Vagina (tissue), 2 donors: ENCODE data around the gene CTBP2. TPM values are rescaled to one million over a fixed set of nuclear protein-coding genes. Genes with fewer than 3 reads are reported as not detected.

ENCODE experiments used
- DNase-seq, 2 donors: peaks; one replicate each; pipeline ENCODE4 v3.0.0-alpha.2; 2017; ENCODE audit errors: extremely low spot score in 2 of 2
- H3K27ac ChIP-seq: fragments of 200-600 bp; sonication (generic); one replicate; pipeline ENCODE4 v1.5.1; 2019
- H3K27me3 ChIP-seq: fragments of 200-600 bp; sonication (generic); one replicate; pipeline ENCODE4 v1.5.1; 2019
- H3K36me3 ChIP-seq, 2 donors: fragments of 200-600 bp; sonication (generic); one replicate each; pipeline ENCODE4 v1.5.1; 2017 to 2019
- H3K4me1 ChIP-seq: fragments of 200-600 bp; sonication (generic); one replicate; pipeline ENCODE4 v1.5.1; 2019
- H3K4me3 ChIP-seq, 2 donors: fragments of 200-600 bp; sonication (generic); 1 replicate in 1 of 2; 2 replicates in 1 of 2; pipeline ENCODE4 v1.5.1; 2016 to 2019
- H3K9me3 ChIP-seq: fragments of 200-600 bp; sonication (generic); one replicate; pipeline ENCODE4 v1.5.1; 2019
- POLR2A ChIP-seq, 2 donors: fragments of 450-650 bp; IDR thresholded peaks; one replicate each; pipeline ENCODE4 v1.6.1; 2017; ENCODE audit warnings: antibody characterized with exemption in 2 of 2, mild to moderate bottlenecking in 2 of 2, moderate library complexity in 2 of 2
- POLR2AphosphoS5 ChIP-seq, 2 donors: sonication (generic); formaldehyde crosslinking; IDR thresholded peaks; one replicate each; pipeline ENCODE4 v1.9.0; 2017; ENCODE audit warnings: antibody characterized with exemption in 2 of 2, mild to moderate bottlenecking in 2 of 2, low read depth in 1 of 2; ENCODE audit not compliant: insufficient read depth in 1 of 2
- intact Hi-C: fragments of 100-400 bp; cut with DNase I; formaldehyde crosslinking; loops from one replicate; pipeline ENCODE4 v1.15.1; 2023
- total RNA-seq: library from RNA; depleted of rRNA; stranded (reverse); fragments of >200 nt; gene quantifications from one replicate; pipeline ENCODE4 v1.2.3, GENCODE V29; 2016
- TF ChIP-seq, protein P1 (sequence below), 3 experiments: fragments of 450-650 bp in 2 of 3; fragments of 200-600 bp in 1 of 3; sonication (generic) in 1 of 3; IDR thresholded peaks; one replicate each; pipeline ENCODE4 v1.5.1; 2017 to 2019; ENCODE audit warnings: antibody characterized with exemption in 3 of 3, mild to moderate bottlenecking in 2 of 3, moderate library complexity in 2 of 3

The CTBP2 gene
- total RNA-seq, 1 donor from 2014 or later = 74.4 TPM

DNA sequence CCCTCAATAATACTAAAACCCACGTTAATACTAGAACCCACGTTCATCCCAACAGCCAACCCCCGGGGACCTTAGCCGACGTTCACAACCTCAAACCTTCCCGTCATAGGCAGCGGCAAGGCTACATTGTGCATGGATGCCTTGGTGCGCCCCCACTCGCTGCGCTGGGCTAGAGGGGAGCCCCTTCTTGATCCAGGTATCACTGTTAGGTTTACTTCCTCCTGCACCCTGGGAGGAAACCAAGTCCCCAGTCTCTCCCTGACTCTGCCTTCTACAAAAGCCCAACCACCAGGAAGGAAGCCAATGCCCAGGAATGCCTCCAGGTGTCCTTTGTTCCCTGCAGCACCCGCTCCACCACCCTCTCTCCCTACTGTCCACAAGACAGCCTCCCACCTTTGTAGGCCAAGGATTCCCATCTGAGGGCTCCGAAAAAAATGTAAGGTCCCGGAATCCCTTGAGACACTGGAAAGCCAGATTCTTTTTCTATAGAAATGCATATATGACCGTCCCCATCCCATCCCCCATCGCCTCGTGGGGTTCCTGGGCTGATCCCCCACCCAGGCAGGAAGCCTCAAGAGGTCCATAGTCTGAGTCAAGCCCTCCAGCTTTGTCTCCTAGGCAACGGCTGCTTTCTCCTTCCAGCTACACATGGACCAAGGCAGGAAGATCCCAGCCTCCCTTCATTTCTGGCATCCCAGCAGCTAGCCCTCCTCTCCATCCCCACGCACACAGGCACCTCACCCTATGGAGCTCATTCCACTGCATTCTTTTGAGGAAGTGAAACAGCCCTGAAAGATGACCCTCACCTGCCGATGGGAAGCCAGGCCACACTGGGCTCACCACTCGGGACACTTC lies 25.2 kb downstream of the CTBP2 start:
- peaks cover 36% of the 10 kb centered on the region for H3K4me1 ChIP-seq
- H3K9me3 ChIP-seq = no peaks in the 10 kb centered on the region
- TF ChIP-seq, protein P1, sequence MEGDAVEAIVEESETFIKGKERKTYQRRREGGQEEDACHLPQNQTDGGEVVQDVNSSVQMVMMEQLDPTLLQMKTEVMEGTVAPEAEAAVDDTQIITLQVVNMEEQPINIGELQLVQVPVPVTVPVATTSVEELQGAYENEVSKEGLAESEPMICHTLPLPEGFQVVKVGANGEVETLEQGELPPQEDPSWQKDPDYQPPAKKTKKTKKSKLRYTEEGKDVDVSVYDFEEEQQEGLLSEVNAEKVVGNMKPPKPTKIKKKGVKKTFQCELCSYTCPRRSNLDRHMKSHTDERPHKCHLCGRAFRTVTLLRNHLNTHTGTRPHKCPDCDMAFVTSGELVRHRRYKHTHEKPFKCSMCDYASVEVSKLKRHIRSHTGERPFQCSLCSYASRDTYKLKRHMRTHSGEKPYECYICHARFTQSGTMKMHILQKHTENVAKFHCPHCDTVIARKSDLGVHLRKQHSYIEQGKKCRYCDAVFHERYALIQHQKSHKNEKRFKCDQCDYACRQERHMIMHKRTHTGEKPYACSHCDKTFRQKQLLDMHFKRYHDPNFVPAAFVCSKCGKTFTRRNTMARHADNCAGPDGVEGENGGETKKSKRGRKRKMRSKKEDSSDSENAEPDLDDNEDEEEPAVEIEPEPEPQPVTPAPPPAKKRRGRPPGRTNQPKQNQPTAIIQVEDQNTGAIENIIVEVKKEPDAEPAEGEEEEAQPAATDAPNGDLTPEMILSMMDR (IDR thresholded peaks at IDR 0.05) = no peak
- TF ChIP-seq POLR2A (IDR thresholded peaks at IDR 0.05) (no peak), POLR2AphosphoS5 (IDR thresholded peaks at IDR 0.05; ENCODE audit: insufficient read depth in 1 of 2, low read depth in 1 of 2) (no peak)
- intact Hi-C loops = no loop called here
- no peak for DNase-seq
- H3K36me3 ChIP-seq = peaks cover 0 to 12% of the 10 kb centered on the region in 2 donors
- H3K27me3 ChIP-seq = no peaks in the 10 kb centered on the region
- H3K4me3 ChIP-seq = no peak overlapping the region
- H3K27ac ChIP-seq = no peak overlapping the region

DNA sequence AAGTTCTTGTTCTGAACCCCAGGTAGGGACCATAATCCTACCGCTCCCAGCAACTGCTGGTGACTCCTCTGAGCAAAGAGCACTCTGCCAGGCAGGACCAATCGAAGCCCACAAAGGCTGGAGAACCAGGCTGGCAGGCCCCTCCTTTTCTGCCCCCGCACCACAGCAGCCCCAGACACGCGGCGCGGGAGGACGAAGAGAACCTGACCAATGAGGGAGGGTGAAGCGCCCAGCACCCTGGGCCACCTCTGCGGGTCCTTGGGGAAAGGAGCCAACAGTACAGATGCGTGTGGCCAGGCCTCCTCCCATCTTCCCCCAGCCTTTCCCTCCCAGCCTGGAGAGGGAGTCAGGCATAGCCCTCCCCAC lies 25.9 kb downstream of the CTBP2 start:
- H3K4me1 ChIP-seq = peaks cover 40% of the 10 kb centered on the region
- DNase-seq = no peak
- no peak overlapping the region for H3K27ac ChIP-seq
- peaks cover 0 to 12% of the 10 kb centered on the region in 2 donors for H3K36me3 ChIP-seq
- H3K27me3 ChIP-seq = no peaks in the 10 kb centered on the region
- TF ChIP-seq, protein P1 (IDR thresholded peaks at IDR 0.05) = no peak
- no peak for TF ChIP-seq POLR2A (IDR thresholded peaks at IDR 0.05)
- no peak for TF ChIP-seq POLR2AphosphoS5 (IDR thresholded peaks at IDR 0.05; ENCODE audit: insufficient read depth in 1 of 2, low read depth in 1 of 2)
- no peaks in the 10 kb centered on the region for H3K9me3 ChIP-seq
- H3K4me3 ChIP-seq = no peak overlapping the region
- intact Hi-C loops = no loop called here

DNA sequence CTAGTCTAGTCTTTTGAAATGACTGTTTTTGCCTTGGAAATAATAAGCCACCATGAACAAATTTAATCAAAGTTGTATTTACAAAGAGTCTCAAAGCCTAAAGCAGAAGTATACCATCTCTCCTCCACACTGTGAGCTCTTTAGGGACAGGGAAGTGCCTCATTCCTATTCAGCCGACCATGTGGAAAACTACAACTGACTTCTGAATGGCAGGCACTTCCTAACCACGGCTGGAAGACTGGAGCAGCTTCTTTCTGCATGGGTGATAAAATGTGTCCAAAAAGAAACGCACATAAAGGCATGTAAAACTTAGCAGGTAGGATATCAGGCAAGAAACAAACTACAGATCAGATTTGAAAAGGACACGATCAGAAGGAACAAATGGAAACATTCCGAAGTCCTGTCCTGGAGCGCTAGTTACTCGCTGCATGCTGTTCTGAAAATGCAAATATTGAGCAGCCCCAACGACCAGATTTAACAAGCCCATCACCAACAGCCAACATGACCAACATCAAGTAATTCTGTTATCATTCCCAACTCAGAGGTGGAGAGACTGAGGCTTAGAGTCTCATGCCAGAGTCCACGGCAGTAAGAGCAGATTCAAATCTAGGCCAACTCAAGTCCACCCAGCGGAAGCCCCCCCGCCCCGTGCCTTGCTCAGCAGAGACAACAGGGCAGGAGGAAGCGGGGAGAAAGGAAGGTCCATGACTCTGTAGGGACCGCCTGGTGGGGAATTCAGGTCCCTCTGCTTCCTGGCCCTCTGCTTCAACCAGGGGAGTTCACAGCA lies 26.5 kb downstream of the CTBP2 start:
- intact Hi-C loops = no loop called here
- Histone ChIP-seq H3K4me1 (peaks cover 42% of the 10 kb centered on the region), H3K36me3 (peaks cover 0 to 12% of the 10 kb centered on the region in 2 donors), H3K4me3 (no peak overlapping the region), H3K27ac (no peak overlapping the region), H3K9me3 (no peaks in the 10 kb centered on the region), H3K27me3 (no peaks in the 10 kb centered on the region)
- TF ChIP-seq POLR2A (IDR thresholded peaks at IDR 0.05) = no peak
- no peak for TF ChIP-seq POLR2AphosphoS5 (IDR thresholded peaks at IDR 0.05; ENCODE audit: insufficient read depth in 1 of 2, low read depth in 1 of 2)
- TF ChIP-seq, protein P1 (IDR thresholded peaks at IDR 0.05) = no peak
- DNase-seq = no peak

DNA sequence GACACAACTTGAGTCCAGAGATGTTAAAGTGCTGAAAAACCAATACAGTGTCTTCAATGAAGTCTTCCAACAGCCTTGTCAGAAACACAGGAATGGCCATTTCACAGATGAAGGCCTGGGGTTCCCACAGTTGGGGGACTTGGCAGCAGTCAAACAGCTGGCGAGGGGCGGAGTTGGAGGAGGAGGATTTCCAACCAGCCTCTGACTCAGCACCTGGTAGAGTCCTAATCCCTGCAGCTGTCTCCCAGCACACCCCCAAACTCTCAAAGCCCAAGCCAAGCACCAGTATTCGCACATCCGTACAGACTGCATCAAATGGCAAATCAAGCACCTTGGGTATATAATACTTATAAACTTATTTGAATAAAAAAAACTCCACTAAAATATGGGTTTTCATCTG lies 28.0 kb downstream of the CTBP2 start:
- no peaks in the 10 kb centered on the region for H3K9me3 ChIP-seq
- no peaks in the 10 kb centered on the region for H3K27me3 ChIP-seq
- TF ChIP-seq, protein P1 (IDR thresholded peaks at IDR 0.05) = no peak
- TF ChIP-seq POLR2A (IDR thresholded peaks at IDR 0.05) (no peak), POLR2AphosphoS5 (IDR thresholded peaks at IDR 0.05; ENCODE audit: insufficient read depth in 1 of 2, low read depth in 1 of 2) (no peak)
- no peak for DNase-seq
- no peak overlapping the region for H3K4me3 ChIP-seq
- peaks cover 43% of the 10 kb centered on the region for H3K4me1 ChIP-seq
- H3K36me3 ChIP-seq = peaks cover 0 to 12% of the 10 kb centered on the region in 2 donors
- no peak overlapping the region for H3K27ac ChIP-seq
- intact Hi-C loops = no loop called here
